Mucosa of rectum (tissue), 2 donors: ENCODE measurements around the gene IGSF3.

Experiments
- H3K27ac ChIP-seq, 2 donors: one replicate each; pipeline ENCODE4 v1.7.0; 2013; ENCODE audit warnings: inconsistent platforms in 2 of 2, low read depth in 2 of 2, low read length in 2 of 2
- H3K27me3 ChIP-seq, 2 donors: one replicate each; pipeline ENCODE4 v1.7.0; 2013; ENCODE audit warnings: low read length in 2 of 2; ENCODE audit not compliant: control insufficient read depth in 2 of 2, insufficient read depth in 2 of 2
- H3K36me3 ChIP-seq, 2 donors: one replicate each; pipeline ENCODE4 v1.7.0; 2013; ENCODE audit warnings: low read length in 2 of 2; ENCODE audit not compliant: control insufficient read depth in 2 of 2, insufficient read depth in 2 of 2
- H3K4me1 ChIP-seq, 2 donors: one replicate each; pipeline ENCODE4 v1.7.0; 2013; ENCODE audit warnings: low read length in 2 of 2, mild to moderate bottlenecking in 1 of 2; ENCODE audit not compliant: control insufficient read depth in 2 of 2, insufficient read depth in 2 of 2
- H3K4me3 ChIP-seq, 2 donors: one replicate each; pipeline ENCODE4 v1.7.0; 2013; ENCODE audit warnings: low read length in 2 of 2
- H3K9ac ChIP-seq, 2 donors: one replicate each; pipeline ENCODE4 v1.7.0; 2013; ENCODE audit warnings: low read length in 2 of 2, low read depth in 1 of 2, mild to moderate bottlenecking in 1 of 2
- H3K9me3 ChIP-seq, 2 donors: one replicate each; pipeline ENCODE4 v1.7.0; 2013; ENCODE audit warnings: low read length in 2 of 2; ENCODE audit not compliant: control insufficient read depth in 2 of 2
- donor health status: healthy.
- donor health status: Normal muscosa, but diverticular disease.

IGSF3 gene

DNA sequence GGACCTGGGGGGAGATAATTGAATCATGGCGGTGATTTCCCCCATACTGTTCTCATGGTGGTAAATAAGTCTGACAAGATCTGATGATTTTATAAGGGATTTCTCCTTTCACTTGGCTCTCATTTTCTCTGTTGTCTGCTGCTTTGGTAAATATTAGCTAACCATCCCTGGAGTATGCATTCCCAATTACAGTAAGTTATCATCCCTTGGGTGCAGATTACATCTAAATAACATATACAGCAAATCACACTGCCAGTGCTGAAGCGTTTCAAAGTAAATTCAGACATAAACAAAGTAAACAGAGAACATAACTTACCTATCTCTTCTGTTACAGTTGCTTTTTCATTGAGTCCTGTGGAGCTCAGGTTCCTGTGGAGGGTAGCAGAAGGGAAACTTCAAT is 38.6 kb upstream of the IGSF3 start:
- Histone ChIP-seq H3K4me3 (no peak overlapping the region), H3K27ac (no peak overlapping the region), H3K9ac (no peak overlapping the region), H3K4me1 (no peaks in the 10 kb centered on the region), H3K36me3 (no peaks in the 10 kb centered on the region), H3K27me3 (no peaks in the 10 kb centered on the region), H3K9me3 (no peaks in the 10 kb centered on the region)

DNA sequence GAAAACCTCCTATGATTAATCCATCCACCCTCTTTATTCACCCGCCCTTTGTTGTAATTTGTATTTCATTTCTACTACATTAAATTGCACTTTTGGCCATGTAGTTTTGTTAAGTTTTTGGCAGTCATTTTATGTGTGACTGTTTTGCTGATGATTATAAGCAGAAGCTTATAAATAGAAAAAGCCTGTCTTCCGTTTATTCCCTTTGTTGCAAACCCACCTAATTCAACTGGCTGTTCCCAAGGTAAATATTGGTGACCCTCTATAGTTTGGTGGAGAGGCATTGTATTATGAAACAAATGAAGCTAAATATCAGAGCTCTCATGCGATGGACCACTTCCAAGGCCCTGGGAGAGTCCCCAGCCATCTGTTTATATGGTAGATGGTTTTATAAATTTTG is 36.7 kb upstream of the IGSF3 start:
- no peak overlapping the region for H3K4me3 ChIP-seq
- H3K27ac ChIP-seq, result no peak overlapping the region
- no peaks in the 10 kb centered on the region for H3K9me3 ChIP-seq
- H3K4me1 ChIP-seq, result no peaks in the 10 kb centered on the region
- H3K36me3 ChIP-seq, result no peaks in the 10 kb centered on the region
- no peak overlapping the region for H3K9ac ChIP-seq
- no peaks in the 10 kb centered on the region for H3K27me3 ChIP-seq

DNA sequence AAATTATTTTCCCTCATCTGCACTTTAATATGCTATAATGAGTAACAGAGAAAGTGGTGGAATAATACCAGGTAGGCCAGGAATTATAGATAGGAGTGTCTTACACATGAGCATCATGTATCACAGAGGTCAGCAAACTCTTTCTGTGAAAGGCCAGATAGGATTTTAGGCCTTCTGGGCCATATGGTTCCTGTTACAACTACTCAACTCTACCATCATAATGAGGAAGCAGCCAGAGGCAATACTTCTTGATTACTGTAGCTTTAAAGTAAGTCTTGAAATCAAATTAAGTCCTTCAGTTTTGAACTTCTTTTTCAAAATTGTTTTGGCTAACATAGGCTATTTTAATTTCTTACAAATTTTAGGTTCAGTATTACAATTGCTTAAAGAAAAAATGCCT is 32.1 kb upstream of the IGSF3 start:
- no peaks in the 10 kb centered on the region for H3K27me3 ChIP-seq
- H3K4me1 ChIP-seq, result no peaks in the 10 kb centered on the region
- no peaks in the 10 kb centered on the region for H3K36me3 ChIP-seq
- no peak overlapping the region for H3K4me3 ChIP-seq
- no peak overlapping the region for H3K9ac ChIP-seq
- H3K27ac ChIP-seq, result no peak overlapping the region
- no peaks in the 10 kb centered on the region for H3K9me3 ChIP-seq

DNA sequence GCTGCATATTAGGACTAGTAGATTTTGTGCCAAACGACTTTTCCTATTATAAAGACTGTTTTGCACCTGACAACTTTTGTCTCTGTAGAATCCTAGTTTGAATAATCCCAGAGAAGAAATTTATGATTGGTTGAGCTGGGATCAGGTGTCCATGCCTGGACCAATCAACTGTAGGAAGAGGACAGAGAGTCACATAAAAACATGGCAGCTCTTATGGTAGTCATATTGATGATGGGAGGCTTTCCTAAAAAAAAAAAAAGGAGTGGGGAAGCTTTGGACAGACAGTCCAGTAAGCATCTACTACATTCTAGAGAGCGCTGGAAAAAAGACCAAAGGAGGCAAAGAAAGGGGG is 30.7 kb upstream of the IGSF3 start:
- H3K4me1 ChIP-seq, result no peaks in the 10 kb centered on the region
- H3K4me3 ChIP-seq, result no peak overlapping the region
- H3K9me3 ChIP-seq, result no peaks in the 10 kb centered on the region
- H3K27me3 ChIP-seq, result no peaks in the 10 kb centered on the region
- H3K9ac ChIP-seq, result no peak overlapping the region
- no peaks in the 10 kb centered on the region for H3K36me3 ChIP-seq
- H3K27ac ChIP-seq, result no peak overlapping the region

DNA sequence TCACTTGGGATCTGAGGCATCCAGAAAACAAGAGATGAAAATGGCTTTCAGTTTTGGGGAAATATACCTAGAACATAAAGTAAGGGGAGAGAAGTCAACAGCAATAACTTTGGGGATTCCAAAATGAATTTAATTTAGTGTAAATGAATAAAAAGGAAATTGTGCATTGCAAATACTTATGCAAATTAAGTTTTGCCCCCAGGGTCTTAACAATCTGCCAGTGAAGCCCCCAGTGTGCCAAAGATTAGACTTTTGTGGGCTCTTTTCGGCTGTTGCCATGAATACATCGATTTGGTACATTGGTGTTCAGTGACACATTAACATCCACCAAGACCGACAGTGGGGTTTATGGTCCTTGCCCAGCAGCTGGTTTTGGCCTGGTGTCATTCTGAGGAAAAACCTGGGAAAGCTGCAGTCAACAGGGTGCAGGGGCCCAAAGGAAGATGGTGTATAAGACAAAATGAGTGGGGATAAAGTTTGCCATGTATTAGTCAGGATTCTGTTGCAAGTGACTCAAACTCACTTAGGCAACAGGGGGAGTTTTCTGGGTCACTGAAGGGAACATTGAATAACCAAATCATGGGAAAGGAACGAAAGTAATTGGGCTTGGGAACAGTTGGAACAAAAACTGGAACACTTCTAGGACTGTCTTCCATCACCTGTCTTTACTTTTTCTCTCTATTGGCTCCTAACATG is 30.2 kb upstream of the IGSF3 start:
- Histone ChIP-seq H3K27me3 (no peaks in the 10 kb centered on the region), H3K9ac (no peak overlapping the region), H3K4me1 (no peaks in the 10 kb centered on the region), H3K9me3 (no peaks in the 10 kb centered on the region), H3K27ac (no peak overlapping the region), H3K36me3 (no peaks in the 10 kb centered on the region), H3K4me3 (no peak overlapping the region)

DNA sequence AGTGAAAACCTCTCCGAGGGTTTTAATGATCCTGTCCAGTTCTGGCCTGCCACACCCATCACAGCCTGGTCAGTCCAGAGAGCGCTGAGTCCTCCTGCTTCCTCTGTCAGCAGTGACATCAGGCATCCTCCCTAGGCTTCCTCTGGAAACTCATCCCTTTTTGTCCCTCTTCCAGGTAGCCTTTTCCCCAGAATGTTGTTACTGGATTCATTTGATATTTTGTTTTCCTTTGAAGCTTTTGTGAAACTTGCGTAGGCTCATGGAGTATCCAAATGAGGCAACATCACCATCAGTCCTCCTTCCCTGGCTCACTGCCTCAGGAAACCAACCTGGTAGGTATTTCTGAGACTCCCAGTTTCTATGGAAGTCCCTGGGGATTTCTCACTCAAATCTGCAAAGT is 27.0 kb upstream of the IGSF3 start:
- no peaks in the 10 kb centered on the region for H3K9me3 ChIP-seq
- no peak overlapping the region for H3K9ac ChIP-seq
- no peak overlapping the region for H3K27ac ChIP-seq
- H3K27me3 ChIP-seq, result no peaks in the 10 kb centered on the region
- H3K36me3 ChIP-seq, result no peaks in the 10 kb centered on the region
- no peak overlapping the region for H3K4me3 ChIP-seq
- no peaks in the 10 kb centered on the region for H3K4me1 ChIP-seq

DNA sequence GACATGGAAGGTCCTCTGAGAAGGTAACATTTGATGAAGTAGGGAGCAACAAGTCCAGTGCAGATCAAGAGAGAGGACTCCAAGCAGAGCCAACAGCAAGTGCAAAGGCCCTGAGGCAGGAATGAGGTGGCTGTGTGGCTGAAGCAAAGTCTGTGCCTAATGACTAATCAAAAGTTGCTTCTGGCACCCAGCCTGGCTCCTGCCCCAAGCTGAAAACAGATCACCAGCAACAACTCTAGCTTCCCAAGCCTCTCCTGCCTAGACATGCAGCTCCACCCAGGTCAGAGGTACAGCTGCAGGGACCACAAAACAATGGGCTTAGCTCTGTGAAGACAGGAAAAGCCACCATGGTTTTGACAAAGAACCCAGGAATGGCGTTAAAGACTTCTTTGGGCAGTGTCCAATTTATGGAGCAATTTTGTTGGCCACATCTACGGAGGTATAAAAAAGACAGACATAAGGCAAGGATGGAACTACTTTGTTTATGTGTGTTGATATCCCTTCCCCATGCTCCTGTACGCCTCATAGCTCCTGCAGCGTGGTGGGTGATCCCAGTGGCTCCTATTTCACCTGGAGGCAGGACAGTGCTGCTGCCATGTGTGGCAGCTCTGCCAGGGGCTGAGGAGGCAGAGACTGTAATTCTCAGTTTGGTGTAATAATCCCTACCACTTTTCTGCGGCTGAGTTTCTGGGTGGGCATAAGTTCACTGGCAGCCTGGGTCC is 26.4 kb upstream of the IGSF3 start:
- Histone ChIP-seq H3K9ac (no peak overlapping the region), H3K36me3 (no peaks in the 10 kb centered on the region), H3K27ac (no peak overlapping the region), H3K27me3 (no peaks in the 10 kb centered on the region), H3K4me1 (no peaks in the 10 kb centered on the region), H3K4me3 (no peak overlapping the region), H3K9me3 (no peaks in the 10 kb centered on the region)

DNA sequence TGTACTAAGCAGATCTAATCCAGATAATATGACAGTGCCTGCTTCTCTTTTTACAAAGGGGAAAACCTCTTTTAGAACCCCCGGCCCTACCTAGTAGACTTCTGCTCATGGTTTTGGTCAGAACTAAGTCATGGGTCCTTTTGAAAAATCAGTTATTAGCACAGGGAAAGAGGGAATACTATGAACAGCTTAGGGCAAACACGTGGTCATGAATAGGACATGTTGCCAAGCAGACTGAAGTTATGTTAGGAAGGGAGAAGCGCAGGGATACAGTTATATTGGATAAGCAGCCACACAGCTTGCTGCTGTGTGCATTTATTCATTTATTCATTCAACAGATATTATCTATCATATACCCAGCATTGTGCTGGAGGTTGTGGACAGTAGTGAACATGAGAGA is 25.3 kb upstream of the IGSF3 start:
- no peaks in the 10 kb centered on the region for H3K9me3 ChIP-seq
- no peak overlapping the region for H3K4me3 ChIP-seq
- no peaks in the 10 kb centered on the region for H3K4me1 ChIP-seq
- H3K27me3 ChIP-seq, result no peaks in the 10 kb centered on the region
- no peak overlapping the region for H3K27ac ChIP-seq
- H3K9ac ChIP-seq, result no peak overlapping the region
- no peaks in the 10 kb centered on the region for H3K36me3 ChIP-seq

DNA sequence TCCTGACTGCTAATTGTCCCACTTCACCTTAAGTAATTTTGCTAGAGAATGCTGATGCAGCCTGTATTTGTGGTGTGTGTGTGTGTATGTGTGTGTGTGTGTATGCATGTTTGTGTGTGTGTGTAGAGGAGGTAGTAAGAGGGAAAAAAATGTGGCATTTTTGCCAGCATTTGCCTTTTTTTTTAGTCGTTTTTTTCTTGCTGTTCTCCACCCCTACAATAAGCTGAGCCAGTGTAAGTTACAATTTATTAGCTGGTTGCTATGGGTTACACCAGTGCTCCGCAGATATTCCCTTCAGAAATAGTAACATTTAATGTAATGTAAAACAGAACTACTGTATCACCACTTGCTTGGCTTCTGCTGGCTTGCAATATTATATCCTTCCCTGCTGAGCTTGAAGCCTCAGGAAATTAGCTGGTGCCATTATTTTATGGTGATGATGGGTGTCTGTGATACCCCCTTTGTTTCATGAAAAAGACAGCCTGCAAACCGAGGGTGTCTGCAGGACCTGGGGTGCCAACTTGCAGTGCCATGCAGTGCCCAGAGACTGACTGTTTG is 23.4 kb upstream of the IGSF3 start:
- Histone ChIP-seq H3K4me1 (no peaks in the 10 kb centered on the region), H3K27me3 (no peaks in the 10 kb centered on the region), H3K9ac (no peak overlapping the region), H3K4me3 (no peak overlapping the region), H3K27ac (no peak overlapping the region), H3K9me3 (no peaks in the 10 kb centered on the region), H3K36me3 (no peaks in the 10 kb centered on the region)

DNA sequence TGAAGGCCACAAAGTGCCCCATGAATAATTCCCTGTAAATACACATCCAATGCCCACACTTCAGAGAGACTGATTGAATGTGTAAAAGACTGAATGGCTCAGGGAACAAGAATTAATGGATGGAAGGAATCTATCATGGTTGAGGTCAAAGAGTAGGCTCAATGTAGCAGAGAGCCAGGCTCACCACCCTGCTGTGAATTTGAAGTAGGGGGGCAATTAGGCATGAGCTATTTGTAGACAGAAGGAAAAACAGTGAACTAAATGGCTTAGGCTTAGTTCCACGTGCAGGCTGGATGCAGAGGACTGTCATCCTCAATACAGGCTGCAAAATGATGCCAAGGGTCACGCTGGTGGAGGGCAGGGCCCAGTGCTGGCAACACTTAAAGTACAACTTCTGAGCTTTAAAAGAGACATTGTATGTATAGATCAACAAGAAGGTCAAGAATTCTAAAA is 22.9 kb upstream of the IGSF3 start:
- H3K9me3 ChIP-seq, result no peaks in the 10 kb centered on the region
- H3K36me3 ChIP-seq, result no peaks in the 10 kb centered on the region
- no peak overlapping the region for H3K9ac ChIP-seq
- H3K27me3 ChIP-seq, result no peaks in the 10 kb centered on the region
- H3K4me1 ChIP-seq, result no peaks in the 10 kb centered on the region
- no peak overlapping the region for H3K4me3 ChIP-seq
- no peak overlapping the region for H3K27ac ChIP-seq
